GM23248 (cell line): Measurements from ENCODE around the gene ACAP2. TPM values are rescaled to one million over a fixed set of nuclear protein-coding genes. Genes with fewer than 3 reads are reported as not detected.

Source experiments
- DNase-seq: peaks from one replicate; pipeline ENCODE4 v3.0.0-alpha.2; 2015
- H2AFZ ChIP-seq: fragments of 200-600 bp; sonication (generic); 2 replicates; pipeline ENCODE4 v1.6.1; 2016; ENCODE audit warnings: antibody characterized with exemption
- H3F3A ChIP-seq: fragments of 200-600 bp; sonication (generic); 2 replicates; pipeline ENCODE4 v1.6.1; 2016; ENCODE audit warnings: mild to moderate bottlenecking, antibody characterized with exemption, mixed run types; ENCODE audit not compliant: insufficient read depth
- H3K27ac ChIP-seq: fragments of 200-600 bp; sonication (generic); 2 replicates; pipeline ENCODE4 v1.5.1; 2016; ENCODE audit warnings: mild to moderate bottlenecking
- H3K27me3 ChIP-seq: fragments of 200-600 bp; sonication (generic); replicated peaks from 2 replicates; pipeline ENCODE4 v1.6.1; 2016; ENCODE audit warnings: mild to moderate bottlenecking; ENCODE audit not compliant: insufficient read depth
- H3K36me3 ChIP-seq: fragments of 200-600 bp; sonication (generic); 2 replicates; pipeline ENCODE4 v1.6.1; 2016; ENCODE audit warnings: low read depth, mild to moderate bottlenecking
- H3K4me1 ChIP-seq: fragments of 200-600 bp; sonication (generic); 2 replicates; pipeline ENCODE4 v1.6.1; 2016; ENCODE audit warnings: mild to moderate bottlenecking; ENCODE audit not compliant: insufficient read depth
- H3K4me2 ChIP-seq: fragments of 200-600 bp; sonication (generic); one replicate; pipeline ENCODE4 v1.6.1; 2016; ENCODE audit warnings: mild to moderate bottlenecking; ENCODE audit not compliant: unreplicated experiment
- H3K4me3 ChIP-seq: fragments of 200-600 bp; sonication (generic); 2 replicates; pipeline ENCODE4 v1.5.1; 2016; ENCODE audit warnings: mild to moderate bottlenecking
- H3K79me2 ChIP-seq: fragments of 200-600 bp; sonication (generic); 2 replicates; pipeline ENCODE4 v1.6.1; 2016; ENCODE audit warnings: mild to moderate bottlenecking; ENCODE audit not compliant: insufficient read depth
- H3K9ac ChIP-seq: fragments of 200-600 bp; sonication (generic); 2 replicates; pipeline ENCODE4 v1.6.1; 2016; ENCODE audit warnings: mild to moderate bottlenecking
- H3K9me2 ChIP-seq: fragments of 200-600 bp; sonication (generic); 2 replicates; pipeline ENCODE4 v1.6.1; 2016; ENCODE audit warnings: mixed run types, mild to moderate bottlenecking, moderate library complexity; ENCODE audit not compliant: insufficient read depth
- H3K9me3 ChIP-seq: fragments of 200-600 bp; sonication (generic); one replicate; pipeline ENCODE4 v1.6.1; 2017; ENCODE audit warnings: low read depth
- H4K20me1 ChIP-seq: fragments of 200-600 bp; sonication (generic); 2 replicates; pipeline ENCODE4 v1.6.0; 2016; ENCODE audit not compliant: insufficient read depth
- EZH2 ChIP-seq: fragments of 200-600 bp; sonication (generic); IDR thresholded peaks from 2 replicates; pipeline ENCODE4 v1.6.1; 2018; ENCODE audit warnings: antibody characterized with exemption, mild to moderate bottlenecking; ENCODE audit not compliant: insufficient read depth, poor library complexity, severe bottlenecking
- EZH2phosphoT487 ChIP-seq: fragments of 200-600 bp; sonication (generic); IDR thresholded peaks from 2 replicates; pipeline ENCODE4 v1.6.1; 2018; ENCODE audit warnings: antibody characterized with exemption, moderate library complexity, mild to moderate bottlenecking, low read depth; ENCODE audit not compliant: insufficient read depth
- WGBS, 2 experiments: methylation state at CpG; one replicate each; pipeline ENCODE4 v1.1.6; 2015 to 2017; ENCODE audit warnings: low lambda C conversion rate in 2 of 2, low coverage in 1 of 2; ENCODE audit errors: missing lambda C conversion rate in 2 of 2; 5-methylcytosine and 5-hydroxymethylcytosine counted together
- in situ Hi-C: fragments of 300-500 bp; cut with MboI; formaldehyde crosslinking; loops from 2 replicates; pipeline ENCODE4 v1.15.0; 2020
- polyA plus RNA-seq: library from polyadenylated mRNA; unstranded; fragments of >200 nt; fragmentation: Nextera tagmentation; extraction: Ambion mirVana; gene quantifications from 2 replicates; pipeline ENCODE4 v1.2.1, GENCODE V29; 2016
- total RNA-seq: library from RNA; depleted of rRNA; stranded (reverse); fragments of >200 nt; shearing (Covaris generic); gene quantifications from 2 replicates; pipeline ENCODE4 v1.2.3, GENCODE V29; 2014

The ACAP2 gene
- total and polyA plus RNA-seq, 2 experiments from 2014 or later: 47.8 to 49.9 TPM

DNA sequence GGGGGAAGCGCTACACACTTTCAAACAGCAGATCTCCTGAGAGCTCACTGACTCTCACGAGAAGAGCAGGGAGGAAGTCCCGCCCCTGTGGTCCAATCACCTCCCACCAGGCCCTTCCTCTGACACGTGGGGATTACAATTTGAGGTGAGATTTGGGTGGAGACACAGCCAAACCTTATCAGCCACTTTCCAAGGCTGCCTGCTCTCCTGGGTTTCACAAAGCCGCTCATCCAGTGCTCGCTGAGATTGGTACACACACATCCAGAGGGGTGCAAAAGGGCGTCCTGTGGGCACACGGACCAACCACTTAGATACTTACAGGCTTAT, 195.0 kb downstream of the ACAP2 start:
- WGBS, 2 experiments: 98% methylated on average over 8 of the region's 8 CpGs
- DNase-seq: no peak
- H3K4me1 ChIP-seq: peaks cover 9% of the 10 kb centered on the region
- TF ChIP-seq EZH2 (no peak), EZH2phosphoT487 (no peak)
- no peak overlapping the region for H3K9ac ChIP-seq
- no peak overlapping the region for H3K27ac ChIP-seq
- in situ Hi-C loops: no loop called here
- H3K9me2 ChIP-seq: no peaks in the 10 kb centered on the region
- peaks cover 66% of the 10 kb centered on the region for H3K79me2 ChIP-seq
- H4K20me1 ChIP-seq: no peaks in the 10 kb centered on the region
- peaks cover 10% of the 10 kb centered on the region for H3F3A ChIP-seq
- H3K36me3 ChIP-seq: no peaks in the 10 kb centered on the region
- H2AFZ ChIP-seq: no peak overlapping the region
- no peak overlapping the region for H3K4me3 ChIP-seq
- no peaks in the 10 kb centered on the region for H3K27me3 ChIP-seq
- H3K4me2 ChIP-seq: no peak overlapping the region
- H3K9me3 ChIP-seq: no peaks in the 10 kb centered on the region

DNA sequence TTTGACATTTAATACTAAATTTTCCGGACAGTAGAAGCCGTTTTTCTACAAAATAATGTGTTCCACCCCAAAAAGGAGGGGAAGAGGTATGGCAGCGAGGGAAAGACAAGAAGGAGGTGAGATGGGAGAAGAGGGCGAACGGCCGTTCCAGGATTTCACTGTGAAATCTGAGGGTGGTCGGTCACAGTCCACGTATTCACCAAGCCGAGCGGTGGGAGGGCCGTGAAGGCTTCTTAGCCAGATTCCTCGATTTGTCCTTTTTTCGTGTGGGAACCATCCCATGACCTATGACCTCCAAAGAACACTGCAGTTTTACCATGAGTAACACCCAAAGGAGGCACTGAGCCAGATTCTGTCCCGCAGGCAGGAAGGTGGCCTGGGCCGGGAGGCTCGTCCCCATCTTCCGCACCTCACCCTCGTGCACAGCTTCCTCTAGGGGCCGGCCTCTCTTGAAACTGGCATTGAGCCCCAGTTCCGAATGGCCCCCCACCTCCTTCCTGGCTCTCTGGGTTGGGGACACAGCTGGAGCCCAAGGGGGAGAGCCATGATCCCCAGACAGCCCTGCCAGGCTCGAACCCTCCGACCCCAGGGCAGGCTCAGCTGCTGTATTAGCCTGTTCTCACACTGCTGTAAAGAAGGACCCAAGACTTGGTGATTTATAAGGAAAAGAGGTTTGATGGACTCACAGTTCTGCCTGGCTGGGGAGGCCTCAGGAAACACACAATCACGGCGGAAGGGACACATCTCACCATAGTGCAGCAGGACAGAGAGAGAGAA, 195.5 kb downstream of the ACAP2 start:
- no peak for DNase-seq
- WGBS, 2 experiments: 94 to 97% methylated on average over 23 to 24 of the region's 24 CpGs
- Histone ChIP-seq H2AFZ (no peak overlapping the region), H3K9ac (no peak overlapping the region), H3K27me3 (no peaks in the 10 kb centered on the region), H3K4me2 (no peak overlapping the region), H3F3A (peaks cover 8% of the 10 kb centered on the region), H3K36me3 (no peaks in the 10 kb centered on the region), H4K20me1 (no peaks in the 10 kb centered on the region), H3K4me1 (peaks cover 3% of the 10 kb centered on the region), H3K9me2 (no peaks in the 10 kb centered on the region), H3K27ac (no peak overlapping the region), H3K79me2 (peaks cover 70% of the 10 kb centered on the region), H3K4me3 (no peak overlapping the region), H3K9me3 (no peaks in the 10 kb centered on the region)
- TF ChIP-seq EZH2phosphoT487 (no peak), EZH2 (no peak)
- in situ Hi-C loops: no loop called here

DNA sequence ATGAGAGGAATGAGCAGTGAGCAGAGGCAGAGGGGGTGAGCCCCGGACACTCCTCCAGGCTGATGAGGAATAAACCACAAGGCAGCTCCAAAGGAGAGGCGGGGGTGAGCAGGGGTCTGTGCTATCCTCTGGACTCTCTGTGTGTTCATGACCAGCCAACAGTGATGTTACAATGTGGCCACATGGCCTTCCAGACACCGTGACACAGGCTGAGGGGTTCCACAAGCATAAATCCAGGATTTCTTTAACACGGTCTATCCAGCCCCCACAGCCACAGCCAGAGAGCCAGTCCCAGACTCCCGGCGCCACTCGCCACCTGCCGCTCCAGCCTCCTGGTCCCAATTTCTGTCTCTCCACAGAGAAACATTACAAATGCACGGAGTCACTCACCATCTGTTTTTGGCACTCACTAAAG, 196.2 kb downstream of the ACAP2 start:
- WGBS, 2 experiments: 80 to 88% methylated on average over 9 of the region's 9 CpGs
- TF ChIP-seq EZH2phosphoT487 (no peak), EZH2 (no peak)
- Histone ChIP-seq H3K4me3 (no peak overlapping the region), H3K27ac (no peak overlapping the region), H3K4me2 (no peak overlapping the region), H3K27me3 (no peaks in the 10 kb centered on the region), H4K20me1 (no peaks in the 10 kb centered on the region), H3K9me3 (no peaks in the 10 kb centered on the region), H3K9me2 (no peaks in the 10 kb centered on the region), H3K4me1 (no peaks in the 10 kb centered on the region), H3K9ac (no peak overlapping the region), H2AFZ (no peak overlapping the region), H3K36me3 (no peaks in the 10 kb centered on the region), H3F3A (peaks cover under 1% of the 10 kb centered on the region; the same call in 1 of the 2 replicates), H3K79me2 (peaks cover 70% of the 10 kb centered on the region)
- no peak for DNase-seq
- in situ Hi-C loops: no loop called here

DNA sequence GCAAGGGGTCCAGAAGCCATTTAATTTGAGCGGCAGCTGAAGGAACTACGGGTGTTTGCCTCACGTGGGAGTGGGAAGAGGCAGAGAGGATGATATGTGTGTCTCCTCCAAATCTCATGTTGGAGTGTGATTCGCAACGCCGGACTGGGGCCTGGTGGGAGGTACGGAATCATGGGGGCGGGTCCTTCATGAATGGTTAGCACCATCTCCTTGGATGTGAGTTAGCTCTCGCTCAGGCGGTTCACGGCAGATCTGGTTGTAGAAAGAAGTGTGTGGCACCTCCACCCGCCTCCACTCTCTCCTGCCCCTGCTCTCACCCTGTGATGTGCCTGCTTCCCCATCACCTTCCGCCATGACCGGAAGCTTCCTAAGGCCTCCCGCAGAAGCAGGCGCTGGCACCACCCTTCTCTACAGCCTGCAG, 197.3 kb downstream of the ACAP2 start:
- Histone ChIP-seq H3K9me3 (no peaks in the 10 kb centered on the region), H3F3A (no peaks in the 10 kb centered on the region), H3K36me3 (no peaks in the 10 kb centered on the region), H3K4me1 (no peaks in the 10 kb centered on the region), H4K20me1 (no peaks in the 10 kb centered on the region), H3K4me2 (no peak overlapping the region), H3K9me2 (no peaks in the 10 kb centered on the region), H3K79me2 (peaks cover 67% of the 10 kb centered on the region), H3K4me3 (no peak overlapping the region), H2AFZ (no peak overlapping the region), H3K9ac (no peak overlapping the region), H3K27ac (no peak overlapping the region), H3K27me3 (no peaks in the 10 kb centered on the region)
- TF ChIP-seq EZH2: no peak
- TF ChIP-seq EZH2phosphoT487: no peak
- no peak for DNase-seq
- in situ Hi-C loops: no loop called here
- WGBS, 2 experiments: 97 to 98% methylated on average over 15 to 16 of the region's 16 CpGs
